HG02571 (cell line): ENCODE measurements around the gene BAHCC1.
"Not testable (repeated sequence)": the region's sequence is repeated elsewhere in the genome, so short reads cannot be mapped to it uniquely, and the experiment has no call there.

Source experiments
- ATAC-seq: cut with Tn5 transposase; IDR thresholded peaks from one replicate; pipeline ENCODE4 v1.9.1; 2021; ENCODE audit warnings: mild to moderate bottlenecking, moderate library complexity; ENCODE audit not compliant: unreplicated experiment

The BAHCC1 gene

DNA sequence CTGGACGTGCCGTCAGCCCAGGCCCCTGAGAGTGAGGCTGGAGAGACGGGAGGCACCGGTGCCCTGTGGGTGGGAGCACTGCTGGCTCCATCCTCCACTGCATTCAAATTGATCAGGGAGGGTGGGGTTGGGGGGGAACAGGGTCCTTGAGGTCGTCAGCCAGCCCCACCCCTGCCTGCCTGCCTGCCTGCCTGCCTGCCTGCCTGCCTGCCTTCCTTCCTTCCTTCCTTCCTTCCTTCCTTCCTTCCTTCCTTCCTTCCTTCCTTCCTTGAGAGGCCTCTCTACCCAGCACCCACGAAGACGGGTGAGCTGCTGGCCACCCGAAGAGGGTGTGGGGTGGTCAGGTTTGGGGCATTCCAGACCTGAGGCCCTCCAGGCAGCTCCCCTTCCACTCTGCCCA, 16.0 kb downstream of the BAHCC1 start:
- ATAC-seq: no peak

DNA sequence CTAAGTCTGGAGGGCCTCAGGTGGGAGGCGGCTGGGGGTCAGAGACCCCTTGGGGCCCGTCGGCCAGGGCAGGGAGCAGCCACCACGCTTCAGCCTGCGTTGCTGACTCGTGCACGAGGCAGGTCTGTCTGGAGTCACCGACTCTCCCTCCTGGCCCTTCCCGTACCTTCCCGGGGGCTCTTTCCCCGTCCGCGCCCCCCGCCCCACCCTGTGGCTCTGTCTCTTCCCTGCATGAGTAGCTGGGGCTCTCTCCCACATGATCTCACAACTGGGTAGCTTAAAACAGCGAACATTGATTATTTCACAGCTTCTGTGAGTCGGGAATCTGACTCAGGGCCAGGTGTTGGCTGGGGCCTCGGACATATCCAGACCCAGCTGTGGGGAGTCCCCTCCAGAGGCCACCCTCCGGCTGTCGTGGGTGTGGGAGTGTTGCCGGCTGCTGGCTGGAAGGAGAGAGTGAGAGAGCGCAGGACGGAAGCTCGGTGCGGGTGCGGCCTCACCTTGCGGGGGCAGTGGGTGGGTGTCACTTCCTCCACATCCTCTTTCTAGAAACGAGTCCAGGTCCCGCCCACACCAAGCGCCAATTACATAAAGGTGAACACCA, 17.3 kb downstream of the BAHCC1 start:
- no peak for ATAC-seq

DNA sequence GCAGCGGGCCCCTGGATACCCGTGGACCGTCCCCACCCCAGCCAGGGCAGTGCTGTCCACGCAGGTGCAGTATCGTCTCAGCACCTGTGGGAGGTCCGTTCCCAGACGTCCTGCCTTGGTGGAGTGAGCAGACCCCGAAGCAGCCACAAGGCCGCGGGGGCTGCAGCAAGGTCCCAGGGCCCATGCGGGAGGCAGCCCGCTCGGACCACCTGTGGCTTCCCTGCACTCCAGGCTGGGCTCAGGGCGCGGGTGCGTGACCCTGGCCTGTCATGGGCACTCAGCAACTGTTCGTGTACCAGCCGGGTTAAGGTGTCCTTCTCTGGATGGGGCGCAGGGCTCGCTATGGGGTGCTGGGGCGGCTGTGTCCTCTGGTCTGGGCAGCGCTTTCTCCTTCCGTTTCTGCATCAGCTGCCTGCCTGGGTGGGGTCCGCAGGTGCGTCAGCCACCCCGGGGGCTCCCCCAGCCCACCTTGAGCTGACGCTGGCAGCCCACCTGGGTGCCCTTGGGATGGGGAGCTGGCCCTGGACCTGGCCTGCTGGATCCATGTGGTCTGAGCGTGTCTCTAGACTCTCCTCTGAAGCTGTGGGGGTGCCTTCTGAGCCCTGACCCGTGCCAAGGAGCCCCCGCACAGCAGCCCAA, 18.4 kb downstream of the BAHCC1 start:
- no peak for ATAC-seq

DNA sequence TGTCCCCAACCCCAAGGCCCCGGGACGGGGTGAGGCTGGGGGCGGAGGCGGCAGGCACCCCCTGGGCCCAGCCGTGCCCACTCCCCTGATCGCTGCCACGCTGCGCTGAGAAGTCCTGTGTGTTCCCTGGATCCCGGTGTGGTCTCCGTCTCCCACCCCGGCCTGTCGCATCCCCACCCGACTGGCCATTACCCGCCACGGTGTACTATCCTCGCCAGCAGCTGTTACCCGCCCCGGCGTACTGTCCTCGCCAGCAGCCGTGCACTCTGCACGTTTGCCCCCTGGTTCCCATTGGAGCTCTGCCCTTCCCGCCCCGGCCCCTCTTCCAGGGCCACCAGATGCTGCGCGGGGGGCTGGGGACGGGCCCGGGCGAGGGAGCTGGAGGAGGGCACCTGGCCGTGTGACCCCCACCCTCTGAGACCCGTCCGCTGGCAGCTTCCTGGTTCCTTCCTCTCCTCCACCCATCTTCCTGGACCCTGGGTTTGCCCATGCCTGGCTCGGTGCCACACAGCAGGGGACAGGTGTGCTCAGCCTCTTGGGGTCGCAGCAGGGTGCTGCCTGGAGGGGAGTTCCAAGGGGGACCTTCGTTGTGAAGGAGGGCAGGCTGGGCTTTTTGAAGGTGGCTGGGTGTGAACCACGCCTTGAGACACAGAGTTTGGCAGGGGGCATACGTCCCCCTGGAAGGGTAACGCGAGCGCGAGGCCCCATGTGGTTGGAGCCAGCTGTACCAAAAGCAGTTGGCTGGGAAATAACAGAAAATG, 19.7 kb downstream of the BAHCC1 start:
- ATAC-seq: no peak

DNA sequence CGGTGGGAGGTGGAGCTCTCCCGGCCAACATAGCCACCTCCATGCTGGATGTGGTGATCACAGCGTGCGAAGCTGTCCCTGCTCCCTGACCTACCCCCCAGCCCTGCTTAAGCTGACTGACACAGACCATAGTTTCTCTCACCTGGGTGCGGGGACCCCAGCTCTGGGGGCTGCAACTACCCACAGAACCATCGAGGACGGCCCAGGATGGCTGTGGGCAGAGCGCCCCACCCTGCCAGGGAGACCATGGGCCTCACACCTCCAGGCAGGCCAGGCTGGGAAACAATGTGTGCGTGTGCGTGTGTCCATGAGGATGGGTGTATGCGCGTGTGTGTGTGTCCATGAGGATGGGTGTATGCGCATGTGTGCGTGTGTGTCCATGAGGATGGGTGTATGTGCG, 20.4 kb downstream of the BAHCC1 start:
- no peak for ATAC-seq

DNA sequence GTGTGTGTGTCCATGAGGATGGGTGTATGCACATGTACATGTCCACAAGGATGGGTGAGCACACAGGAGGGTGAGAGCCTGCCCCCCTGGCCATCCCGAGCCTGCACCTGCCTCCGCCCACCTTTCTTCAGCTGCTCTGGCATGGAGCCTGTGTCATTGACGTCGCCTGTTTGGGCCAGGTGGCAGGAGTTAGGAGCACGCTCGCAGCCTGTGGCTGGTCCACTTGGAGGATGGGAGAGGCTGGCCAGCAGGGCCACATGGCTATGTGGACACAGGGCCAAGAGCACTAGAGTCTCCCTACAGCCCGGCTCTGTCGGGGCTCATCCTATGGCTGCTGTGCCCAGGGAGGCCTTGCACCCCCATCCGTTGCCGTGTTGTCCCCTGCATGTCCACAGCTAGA, 21.4 kb downstream of the BAHCC1 start:
- no peak for ATAC-seq

DNA sequence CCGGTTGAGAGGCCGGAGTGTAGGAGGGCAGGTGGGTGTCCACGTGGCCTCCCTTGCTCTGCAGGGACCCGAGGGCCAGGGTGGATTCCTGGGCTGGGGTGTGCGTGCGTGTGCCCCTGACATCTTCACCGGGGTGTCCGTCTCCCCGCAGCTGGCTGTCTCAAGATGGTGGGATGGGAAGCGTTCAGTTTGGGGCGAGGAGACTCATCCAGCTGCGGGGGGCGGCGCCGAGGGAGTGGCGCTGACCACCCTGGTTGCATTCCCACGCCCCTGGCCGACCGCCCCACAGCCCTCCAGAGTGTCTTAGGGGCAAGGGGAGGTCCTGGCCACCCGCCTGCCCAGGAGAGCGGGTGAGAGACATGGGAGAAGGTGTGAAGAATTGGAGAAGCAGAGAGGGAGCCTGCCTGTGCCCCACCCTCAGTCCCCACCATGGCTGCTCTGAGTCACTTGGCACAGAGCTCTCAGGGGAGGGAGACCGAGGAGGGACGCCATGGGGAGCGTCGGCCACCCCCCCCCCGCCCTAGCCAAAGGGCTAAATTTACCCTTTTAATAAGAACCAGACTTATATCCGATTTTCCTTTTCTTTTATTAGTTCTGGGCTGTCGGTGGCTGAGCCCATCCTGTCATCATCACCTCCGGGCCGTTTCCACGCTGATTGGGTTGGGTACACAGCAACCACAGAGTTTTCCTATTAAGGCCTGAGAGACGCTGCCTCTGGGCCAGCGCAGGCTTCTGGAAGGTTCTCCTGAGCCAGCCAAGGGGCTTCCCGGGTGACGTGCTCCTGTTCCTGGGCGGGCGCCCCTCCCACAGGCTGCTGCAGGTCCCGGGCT, 22.0 kb downstream of the BAHCC1 start:
- ATAC-seq: no peak

DNA sequence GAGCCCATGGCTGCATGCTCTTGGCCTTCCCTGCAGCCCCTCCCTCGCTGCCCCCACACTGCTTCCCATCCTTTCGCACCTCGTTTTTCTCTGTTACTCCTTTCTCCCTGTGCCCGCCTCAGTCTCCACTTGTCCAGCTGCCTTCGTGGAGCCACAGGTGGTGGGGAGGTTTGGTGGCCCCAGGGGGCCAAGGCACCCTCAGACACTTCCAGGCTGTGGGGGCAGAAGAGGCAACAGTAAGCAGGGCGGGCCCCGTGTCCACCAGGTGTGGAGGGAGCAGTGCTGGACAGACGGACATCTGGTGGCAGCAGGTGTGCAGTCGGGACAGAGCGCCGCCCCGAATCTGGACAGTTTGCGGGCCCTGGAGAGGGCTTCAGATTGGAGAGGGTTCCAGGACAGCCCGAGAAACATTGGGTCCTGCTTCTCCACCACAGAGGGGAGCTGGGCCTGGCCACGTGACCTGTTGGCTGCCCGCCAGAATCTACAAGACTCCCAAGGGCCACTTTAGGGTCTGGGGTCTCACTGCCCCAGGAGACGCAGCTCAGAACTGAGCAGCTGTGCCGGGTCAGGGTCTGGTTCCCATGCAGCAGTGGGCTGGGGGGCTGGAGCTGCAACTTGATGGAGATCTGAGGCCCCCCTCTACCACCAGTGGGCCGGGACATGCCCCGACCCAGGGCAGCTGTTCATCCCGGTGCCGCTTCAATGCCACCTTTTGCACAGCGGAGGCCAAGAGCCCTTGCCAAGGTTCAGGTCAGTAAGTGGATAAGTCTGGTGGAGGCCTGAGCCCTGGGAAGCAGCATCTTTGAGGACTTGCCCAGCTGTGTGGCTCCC, 22.8 kb downstream of the BAHCC1 start:
- no peak for ATAC-seq

DNA sequence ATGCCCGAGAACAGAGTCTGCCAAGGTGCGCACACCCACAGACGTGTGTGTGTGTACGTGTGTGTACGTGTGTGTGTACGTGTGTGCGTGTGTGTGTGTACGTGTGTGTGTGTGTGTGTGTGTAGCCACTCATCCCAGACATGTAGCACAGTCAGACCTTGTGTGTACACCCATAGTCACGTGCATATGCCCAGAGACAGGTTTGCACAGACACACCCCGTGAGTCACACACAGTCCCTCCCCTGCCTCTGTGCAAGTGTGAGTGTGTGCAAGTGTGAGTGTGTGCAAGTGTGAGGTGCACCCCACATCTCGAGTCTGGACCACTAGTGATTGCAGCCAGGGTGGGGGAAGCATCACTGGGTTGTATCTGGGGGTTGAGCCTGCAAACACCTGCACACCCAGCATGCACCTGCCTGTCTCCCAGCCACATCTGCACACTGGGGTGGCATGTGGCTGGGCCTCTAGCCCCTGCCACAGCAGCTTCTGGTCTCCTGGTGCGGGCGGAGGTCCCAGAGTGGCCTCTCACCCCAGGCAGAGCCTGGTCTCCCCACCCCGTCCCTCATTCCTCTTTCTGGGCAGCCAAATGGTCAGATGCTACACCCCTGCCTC, 23.6 kb downstream of the BAHCC1 start:
- no peak for ATAC-seq

DNA sequence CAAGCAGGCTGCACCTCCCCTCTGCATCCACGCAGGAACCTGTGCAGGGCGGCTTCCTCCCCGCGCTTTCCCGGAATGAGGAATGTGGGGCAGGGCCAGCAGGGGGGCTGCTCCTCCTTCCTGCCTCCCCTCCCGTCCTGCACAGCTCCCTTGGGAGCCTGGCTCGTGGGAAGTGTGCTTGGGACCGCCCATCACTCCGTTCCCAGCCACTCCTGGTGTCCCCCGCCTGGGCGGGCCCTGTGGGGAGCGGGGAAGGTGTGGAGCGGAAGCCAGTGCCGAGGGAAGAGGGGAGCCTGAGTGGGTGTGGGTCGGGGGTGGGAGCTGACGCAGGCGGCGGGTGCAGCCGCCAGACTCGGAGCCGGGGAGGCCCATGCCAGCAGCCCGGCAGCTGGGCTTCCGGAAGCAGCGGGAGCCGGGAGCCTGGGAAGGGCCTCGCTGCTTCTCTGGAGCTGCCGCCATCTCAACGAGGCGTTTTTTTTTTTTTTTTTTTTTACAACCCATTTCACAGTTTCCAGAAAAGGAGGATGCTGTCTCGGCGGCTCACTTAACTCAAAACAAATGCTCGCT, 24.1 kb downstream of the BAHCC1 start:
- no peak for ATAC-seq

DNA sequence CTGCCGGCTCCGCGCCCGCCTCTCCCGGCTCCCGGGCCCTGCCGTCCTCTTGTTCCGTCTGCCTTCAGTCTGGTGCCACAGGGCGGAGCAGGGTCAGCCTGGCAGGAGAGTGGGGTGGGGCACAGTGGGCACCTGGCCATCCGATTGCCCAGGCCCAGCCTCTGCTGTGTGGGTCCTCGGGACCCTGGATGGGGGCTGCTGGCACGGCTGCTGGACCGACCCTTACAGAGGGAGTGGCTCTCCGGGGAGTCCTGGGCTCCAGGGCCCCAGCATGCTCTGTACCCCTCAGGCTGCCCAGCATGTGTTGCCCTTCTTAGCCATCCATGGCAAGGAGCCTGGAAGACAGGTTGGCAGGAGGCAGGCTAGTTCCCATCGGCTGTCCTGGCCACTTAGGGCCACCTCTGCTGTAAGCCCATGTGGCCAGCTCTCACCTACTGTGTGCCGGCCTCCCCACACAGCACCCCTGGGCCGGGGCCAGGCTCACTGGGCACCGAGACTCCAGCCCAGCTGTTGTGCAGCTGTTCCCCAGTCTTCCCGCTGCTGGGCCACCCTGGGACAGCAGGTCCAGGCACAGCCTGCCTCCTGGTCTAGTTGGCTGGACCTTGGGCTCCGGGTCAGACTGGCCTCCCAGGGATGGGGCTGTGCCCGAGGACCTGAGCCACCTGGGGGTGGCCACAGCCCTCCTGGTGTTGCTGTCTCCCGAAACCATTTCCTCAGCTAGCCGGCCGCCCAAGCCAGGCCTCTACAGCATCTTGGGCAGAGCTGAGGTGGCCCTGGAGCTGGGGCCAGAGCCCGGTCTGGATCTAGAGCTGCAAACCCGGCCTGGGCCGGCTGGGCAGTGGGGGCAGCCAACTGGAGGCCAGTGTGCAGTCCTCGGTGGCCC, 24.9 kb downstream of the BAHCC1 start:
- no peak for ATAC-seq

DNA sequence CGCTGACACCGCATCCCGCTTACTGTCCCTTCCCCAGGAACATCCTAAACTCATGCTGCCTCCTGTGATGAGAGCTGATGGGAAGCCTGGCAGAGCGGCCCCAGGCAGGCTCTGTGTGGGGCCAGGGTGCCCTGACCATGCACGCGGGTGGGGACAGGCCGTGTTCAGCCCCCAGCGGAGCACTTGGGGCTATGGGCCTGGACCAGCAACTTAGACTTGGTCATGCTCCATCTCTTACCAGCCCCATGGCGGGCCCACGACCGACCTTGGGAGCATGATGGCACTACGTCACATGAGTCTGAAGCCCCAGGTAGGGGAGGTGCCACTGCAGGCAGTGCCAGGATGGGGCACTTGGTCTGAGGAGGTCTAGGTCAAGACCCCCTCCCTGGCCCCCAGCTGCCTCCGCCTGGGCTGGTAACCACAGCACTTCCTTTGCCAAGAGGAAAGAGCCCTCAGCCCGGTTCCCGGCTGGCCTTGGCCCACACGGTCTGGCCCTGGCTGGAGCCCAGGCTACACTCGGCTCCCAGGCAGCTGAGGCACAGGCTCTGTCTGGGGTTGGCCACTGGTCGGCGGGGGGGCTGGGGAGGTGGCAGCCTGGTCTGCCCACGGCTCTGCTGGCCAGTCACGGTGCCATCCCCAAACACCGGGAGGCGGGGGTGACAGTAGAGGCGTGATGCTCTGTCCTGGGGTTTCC, 25.7 kb downstream of the BAHCC1 start:
- ATAC-seq: no peak

DNA sequence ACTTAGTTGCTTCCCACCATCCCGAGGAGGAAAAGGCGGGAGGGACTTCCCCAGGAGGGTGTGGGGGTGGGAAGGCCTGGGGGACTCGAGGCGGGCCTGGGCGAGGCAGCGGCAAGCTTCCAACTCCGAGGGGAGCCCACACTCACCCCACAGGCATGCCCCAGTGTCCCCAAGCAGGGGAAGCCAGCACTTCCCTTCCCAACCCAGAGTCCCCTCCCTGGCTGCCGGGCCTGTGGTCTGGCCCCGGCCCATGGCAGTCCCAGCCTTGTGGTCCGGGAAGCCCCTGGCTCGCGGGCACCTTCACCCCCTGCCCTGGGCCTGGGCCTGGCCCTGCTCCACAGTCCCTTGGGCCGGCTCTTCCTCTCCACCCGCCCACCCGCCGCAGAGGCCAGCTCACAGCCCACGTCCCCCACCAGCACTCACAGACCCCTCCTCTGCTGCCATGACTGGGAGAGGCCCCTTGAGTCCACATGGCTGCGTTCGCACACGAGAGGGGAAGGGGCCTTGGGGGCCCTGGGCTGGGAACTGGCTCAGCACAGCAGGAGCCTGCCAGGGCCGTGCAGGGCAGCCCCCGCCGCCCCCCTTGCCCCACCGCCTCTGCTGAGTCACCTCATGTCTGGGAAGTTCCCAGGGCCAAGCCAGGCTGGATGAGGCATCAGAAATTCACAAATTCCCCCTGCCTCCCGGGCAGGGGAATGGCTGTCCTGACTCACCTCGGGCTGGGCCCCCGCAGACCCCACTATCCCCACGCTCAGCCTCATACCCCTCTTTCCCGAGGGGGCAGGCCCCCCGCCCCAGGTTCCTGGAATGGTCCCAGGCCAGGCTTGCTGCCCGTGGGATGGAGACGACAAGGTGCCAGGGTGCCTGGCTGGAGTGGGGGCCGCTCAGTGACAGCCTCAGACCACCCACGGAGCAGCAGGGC, 27.8 kb downstream of the BAHCC1 start:
- no peak for ATAC-seq

DNA sequence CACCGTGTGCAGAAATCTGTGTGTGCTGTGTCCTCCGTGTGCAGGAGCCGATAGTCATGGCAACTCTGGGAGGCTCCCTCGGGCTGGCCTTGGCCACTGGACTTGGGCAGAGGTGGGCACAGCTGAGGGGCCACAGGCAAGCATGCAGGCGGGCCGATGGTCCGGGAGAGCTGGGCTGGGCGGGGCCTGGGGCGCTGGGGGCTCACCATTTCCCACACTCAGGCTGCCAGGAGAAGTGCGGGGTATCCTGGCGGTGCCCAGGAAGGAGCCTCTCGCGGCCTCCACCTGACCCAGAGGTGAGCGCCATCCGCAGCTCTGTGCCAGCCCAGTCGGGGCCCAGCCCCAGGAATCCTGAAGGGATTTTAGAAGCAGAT, 28.4 kb downstream of the BAHCC1 start:
- ATAC-seq: no peak

DNA sequence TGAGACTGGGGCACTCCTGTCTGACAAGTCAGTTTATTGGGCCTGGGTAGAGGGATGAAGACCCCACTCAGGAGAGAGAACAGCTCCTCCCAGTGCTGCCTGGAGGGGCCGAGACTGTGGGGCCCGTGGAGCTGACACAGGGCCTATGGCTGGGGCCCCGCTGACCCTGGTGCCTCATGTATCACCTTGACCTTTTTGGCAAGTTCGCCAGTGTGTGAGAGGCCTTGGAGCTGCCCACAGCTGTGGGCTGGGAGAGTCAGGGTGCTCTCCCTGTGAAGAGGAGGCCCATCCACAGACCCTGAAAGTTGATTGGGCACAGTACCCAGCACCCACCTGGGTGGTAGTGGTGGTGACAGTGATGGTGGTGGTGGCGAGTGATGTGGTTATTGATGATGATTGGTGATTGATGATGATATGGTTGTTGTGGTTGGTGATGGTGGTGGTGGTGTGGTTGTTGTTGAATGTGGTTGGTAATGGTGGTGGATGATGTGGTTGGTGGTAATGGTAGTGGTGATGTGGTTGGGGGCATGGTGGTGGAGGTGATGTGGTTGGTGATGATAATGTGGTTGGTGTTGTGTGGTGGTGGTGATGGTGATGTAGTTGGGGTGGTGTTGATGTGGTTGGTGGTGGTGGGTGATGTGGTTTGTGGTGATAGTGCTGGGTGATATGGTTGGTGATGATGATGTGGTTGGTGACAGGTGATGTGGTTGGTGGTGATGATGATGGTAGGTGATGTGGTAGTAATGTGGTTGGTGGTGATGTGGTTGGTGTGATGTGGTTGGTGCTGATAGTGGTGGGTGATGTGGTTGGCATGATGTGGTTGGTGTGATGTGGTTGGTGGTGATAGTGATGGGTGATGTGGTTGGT, 29.1 kb downstream of the BAHCC1 start:
- no peak for ATAC-seq

DNA sequence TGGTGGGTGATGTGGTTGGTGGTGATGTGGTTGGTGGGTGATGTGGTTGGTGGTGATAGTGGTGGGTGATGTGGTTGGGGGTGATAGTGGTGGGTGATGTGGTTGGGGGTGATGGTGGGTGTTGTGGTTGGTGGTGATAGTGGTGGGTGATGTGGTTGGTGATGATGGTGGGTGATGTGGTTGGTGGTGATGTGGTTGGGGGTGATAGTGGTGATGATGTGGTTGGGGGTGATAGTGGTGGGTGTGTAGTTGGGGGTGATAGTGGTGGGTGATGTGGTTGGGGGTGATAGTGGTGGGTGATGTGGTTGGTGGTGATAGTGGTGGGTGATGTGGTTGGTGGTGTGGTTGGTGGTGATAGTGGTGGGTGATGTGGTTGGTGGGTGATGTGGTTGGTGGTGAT, 29.8 kb downstream of the BAHCC1 start:
- ATAC-seq: not testable (repeated sequence)
